Transverse colon (tissue), 4 donors: ENCODE data around the gene UTP25. TPM values are rescaled to one million over a fixed set of nuclear protein-coding genes. Genes with fewer than 3 reads are reported as not detected.
A peak's percentile ranks its signal among the peaks of the same experiment; 100 is the strongest.

Source experiments
- DNase-seq: peaks from one replicate; pipeline ENCODE4 v3.0.0-alpha.2; 2019
- H3K27ac ChIP-seq, 4 donors: fragments of 200-600 bp; sonication (generic); 2 replicates each; pipeline ENCODE4 v1.5.1; 2016 to 2018; ENCODE audit warnings: inconsistent platforms in 4 of 4
- H3K27me3 ChIP-seq: fragments of 200-600 bp; sonication (generic); 2 replicates; pipeline ENCODE4 v1.5.1; 2017; ENCODE audit warnings: inconsistent platforms
- H3K36me3 ChIP-seq, 4 donors: fragments of 200-600 bp; sonication (generic); 2 replicates each; pipeline ENCODE4 v1.5.1; 2017 to 2019; ENCODE audit warnings: inconsistent platforms in 4 of 4
- H3K4me1 ChIP-seq, 4 donors: fragments of 200-600 bp; sonication (generic); 2 replicates each; pipeline ENCODE4 v1.5.1; 2017 to 2020; ENCODE audit warnings: inconsistent platforms in 4 of 4
- H3K4me3 ChIP-seq, 4 donors: fragments of 200-600 bp; sonication (generic); 1 replicate in 1 of 4; 2 replicates in 3 of 4; pipeline versions ENCODE4 v1.5.1 to v1.6.1; 2017 to 2019; ENCODE audit warnings: inconsistent platforms in 4 of 4
- H3K9me3 ChIP-seq, 2 donors: fragments of 200-600 bp; sonication (generic); 2 replicates each; pipeline ENCODE4 v1.5.1; 2017 to 2019; ENCODE audit warnings: inconsistent platforms in 2 of 2
- CTCF ChIP-seq, 5 experiments: fragments of 200-600 bp in 3 of 5; fragments of 450-650 bp in 2 of 5; sonication (generic) in 3 of 5; IDR thresholded peaks; 1 replicate in 2 of 5; 2 replicates in 3 of 5; pipeline ENCODE4 v1.5.1; 2016 to 2017; ENCODE audit warnings: antibody characterized with exemption in 5 of 5, inconsistent platforms in 3 of 5, mild to moderate bottlenecking in 2 of 5, moderate library complexity in 1 of 5
- EP300 ChIP-seq: sonication (generic); formaldehyde crosslinking; IDR thresholded peaks from one replicate; pipeline ENCODE4 v1.6.1; 2017; ENCODE audit warnings: antibody characterized with exemption, low read depth
- POLR2A ChIP-seq: fragments of 450-650 bp; IDR thresholded peaks from one replicate; pipeline ENCODE4 v1.6.1; 2016; ENCODE audit warnings: antibody characterized with exemption, mild to moderate bottlenecking, moderate library complexity
- POLR2AphosphoS5 ChIP-seq, 3 donors: sonication (generic); formaldehyde crosslinking; IDR thresholded peaks; one replicate each; pipeline ENCODE4 v1.6.1; 2016; ENCODE audit warnings: antibody characterized with exemption in 3 of 3
- WGBS, 2 donors: methylation state at CpG; one replicate each; pipeline ENCODE4 v1.1.5; 2018; ENCODE audit warnings: low coverage in 1 of 2; 5-methylcytosine and 5-hydroxymethylcytosine counted together
- in situ Hi-C, 4 donors: fragments of 200-750 bp; cut with MboI; loops; one replicate each; pipeline versions ENCODE4 v1.15.0 to v1.15.1; 2017; ENCODE audit warnings: low sequenced_read_pairs in 3 of 4, low pct_ligation_motif_present in 1 of 4, low pct_unique_long_range_greater_than_20kb in 1 of 4
- intact Hi-C: fragments of 100-400 bp; cut with DNase I; formaldehyde crosslinking; loops from one replicate; pipeline ENCODE4 v1.15.1; 2023; ENCODE audit warnings: low total_unique reads
- total RNA-seq, 4 donors: library from RNA; depleted of rRNA; stranded (reverse); fragments of >200 nt; gene quantifications; one replicate each; pipeline ENCODE4 v1.1.0, GENCODE V29; 2016

Gene UTP25
- 10 to 100 TPM in 1 of 4 donors, 1 to 10 TPM in 3; 1.1 to 13.7 (median 6.1) TPM for total RNA-seq

- Histone ChIP-seq H3K9me3 (no peaks in the 10 kb centered on the region), H3K27ac (peak within 1 kb of the TSS; percentile 74 to 85 (median 80)), H3K27me3 (no peaks in the 10 kb centered on the region), H3K4me1 (peaks cover 0 to 27% (median 15%) of the 10 kb centered on the region in 4 donors), H3K36me3 (peaks cover 0 to 20% (median 10%) of the 10 kb centered on the region in 4 donors), H3K4me3 (peak within 1 kb of the TSS; percentile 55 to 83 (median 64))
- WGBS, 2 donors = 18 to 49% methylated on average over 6 to 48 of the region's 51 CpGs
- intact Hi-C loops (no loop called here), in situ Hi-C loops (no loop called here)
- TF ChIP-seq CTCF (IDR thresholded peaks at IDR 0.05) (peak; percentile 53 to 82 (median 60)), EP300 (no peak), POLR2AphosphoS5 (IDR thresholded peaks at IDR 0.05) (peak; percentile 78 to 92 (median 88)), POLR2A (peak; percentile 69)
- DNase-seq = peak; percentile 95
Observed at GRCh38 chr1:209827384-209828262, at the start of gene UTP25. Gene UTP25 (plus strand): TSS chr1:209827972. CDS start chr1:209828064, 92 bp downstream.

DNA sequence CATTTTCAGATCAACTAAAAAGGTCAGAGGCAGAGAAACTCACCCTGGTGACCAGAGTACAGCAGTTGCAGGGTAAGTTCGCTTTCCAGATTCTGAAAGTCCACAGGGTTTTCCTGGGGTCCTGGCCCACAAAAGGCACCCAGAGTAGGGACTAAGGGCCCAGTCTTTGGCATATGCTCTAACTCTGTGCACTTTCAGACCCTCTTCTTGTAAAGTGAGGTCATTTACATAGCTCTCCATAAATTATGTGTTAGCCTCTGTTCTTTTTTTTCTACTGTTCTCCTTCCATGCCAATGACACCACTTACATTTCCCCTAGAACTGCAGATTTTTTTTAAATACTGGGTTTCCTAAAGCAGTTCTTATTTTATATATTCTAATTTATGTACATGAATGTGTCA lies 49.7 kb upstream of the UTP25 start:
- intact Hi-C loops (no loop called here), in situ Hi-C loops (no loop called here)
- 89% methylated on average over 1 of the region's 1 CpG; no CpG with 5 or more reads in 1 of the 2 donors for WGBS, 2 donors
- H3K36me3 ChIP-seq = no peaks in the 10 kb centered on the region
- H3K9me3 ChIP-seq = no peaks in the 10 kb centered on the region
- H3K4me3 ChIP-seq = no peak overlapping the region
- no peak overlapping the region for H3K27ac ChIP-seq
- no peaks in the 10 kb centered on the region for H3K27me3 ChIP-seq
- DNase-seq = no peak
- TF ChIP-seq POLR2A (no peak), POLR2AphosphoS5 (IDR thresholded peaks at IDR 0.05) (no peak), CTCF (IDR thresholded peaks at IDR 0.05) (no peak), EP300 (no peak)
- H3K4me1 ChIP-seq = peaks cover 0 to 5% (median under 1%) of the 10 kb centered on the region in 4 donors

DNA sequence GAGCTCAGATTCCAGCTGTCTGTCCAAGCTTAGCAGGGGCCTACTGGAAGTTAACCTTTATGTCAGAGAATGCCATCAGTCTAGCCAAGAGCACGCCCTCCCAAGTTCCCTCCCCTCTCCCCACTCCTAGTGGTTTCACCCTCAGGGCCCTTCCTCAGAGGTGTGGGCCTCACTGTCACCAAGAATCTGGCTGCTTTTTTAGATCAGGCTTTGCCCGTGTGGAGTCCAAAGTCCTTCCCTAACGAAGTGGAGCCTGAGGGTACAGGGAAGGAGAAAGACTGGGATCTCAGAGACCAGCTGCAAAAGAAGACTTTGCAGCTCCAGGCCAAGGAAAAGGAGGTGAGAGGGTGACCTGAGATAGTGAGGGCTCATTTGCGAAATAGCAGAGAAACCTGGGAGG lies 47.5 kb upstream of the UTP25 start:
- Histone ChIP-seq H3K4me1 (peaks cover 3 to 21% (median 13%) of the 10 kb centered on the region in 4 donors), H3K36me3 (no peaks in the 10 kb centered on the region), H3K9me3 (no peaks in the 10 kb centered on the region), H3K4me3 (no peak overlapping the region), H3K27me3 (no peaks in the 10 kb centered on the region), H3K27ac (no peak overlapping the region)
- intact Hi-C loops = no loop called here
- in situ Hi-C loops = no loop called here
- 32 to 72% methylated on average over 2 to 4 of the region's 4 CpGs for WGBS, 2 donors
- DNase-seq = no peak
- no peak for TF ChIP-seq EP300
- TF ChIP-seq CTCF (IDR thresholded peaks at IDR 0.05) = no peak
- TF ChIP-seq POLR2A = no peak
- TF ChIP-seq POLR2AphosphoS5 (IDR thresholded peaks at IDR 0.05) = no peak

- WGBS, 2 donors = 57% methylated on average over 6 of the region's 6 CpGs; no CpG with 5 or more reads in 1 of the 2 donors
- intact Hi-C loops (no loop called here), in situ Hi-C loops (no loop called here)
- Histone ChIP-seq H3K4me3 (peak overlapping the region in 1 of 4 donors; percentile 76), H3K27ac (no peak overlapping the region), H3K27me3 (no peaks in the 10 kb centered on the region), H3K36me3 (peaks cover 0 to 3% (median 0%) of the 10 kb centered on the region in 4 donors), H3K4me1 (peaks cover 13 to 50% (median 25%) of the 10 kb centered on the region in 4 donors), H3K9me3 (no peaks in the 10 kb centered on the region)
- no peak for TF ChIP-seq CTCF (IDR thresholded peaks at IDR 0.05)
- no peak for TF ChIP-seq POLR2AphosphoS5 (IDR thresholded peaks at IDR 0.05)
- no peak for TF ChIP-seq POLR2A
- no peak for TF ChIP-seq EP300
- no peak for DNase-seq
Observed at GRCh38 chr1:209783386-209783785, 44.4 kb upstream of the UTP25 start.
